Thoracic aorta (tissue), 2 donors: ENCODE measurements around the gene ADRA1B. TPM values are rescaled to one million over a fixed set of nuclear protein-coding genes. Genes with fewer than 3 reads are reported as not detected.

Source experiments
- ATAC-seq: fragments of 150-250 bp; one replicate; pipeline ENCODE4 v1.8.0; 2017; ENCODE audit warnings: low read depth; ENCODE audit not compliant: insufficient number of reproducible peaks, low FRiP score
- DNase-seq: peaks from one replicate; pipeline ENCODE4 v3.0.0-alpha.2; 2020; ENCODE audit warnings: low spot score
- H3K27ac ChIP-seq, 2 donors: fragments of 200-600 bp; sonication (generic); 1 replicate in 1 of 2; 2 replicates in 1 of 2; pipeline ENCODE4 v1.5.1; 2016; ENCODE audit warnings: mild to moderate bottlenecking in 2 of 2, moderate library complexity in 2 of 2
- H3K27me3 ChIP-seq: fragments of 200-600 bp; sonication (generic); replicated peaks from 2 replicates; pipeline ENCODE4 v1.6.0; 2016; ENCODE audit warnings: mild to moderate bottlenecking; ENCODE audit not compliant: insufficient read depth
- H3K36me3 ChIP-seq: fragments of 200-600 bp; sonication (generic); one replicate; pipeline ENCODE4 v1.5.1; 2016
- H3K4me1 ChIP-seq, 2 donors: fragments of 200-600 bp; sonication (generic); 1 replicate in 1 of 2; 2 replicates in 1 of 2; pipeline versions ENCODE4 v1.5.1 to v1.6.0; 2016; ENCODE audit warnings: low read depth in 2 of 2, mild to moderate bottlenecking in 1 of 2; ENCODE audit not compliant: control insufficient read depth in 1 of 2
- H3K4me3 ChIP-seq: fragments of 200-600 bp; sonication (generic); 2 replicates; pipeline ENCODE4 v1.5.1; 2016; ENCODE audit warnings: mild to moderate bottlenecking
- H3K9me3 ChIP-seq: fragments of 200-600 bp; sonication (generic); 2 replicates; pipeline ENCODE4 v1.5.1; 2016
- CTCF ChIP-seq: fragments of 200-600 bp; sonication (generic); IDR thresholded peaks from one replicate; pipeline ENCODE4 v1.5.1; 2019; ENCODE audit warnings: antibody characterized with exemption
- total RNA-seq, 2 donors: library from RNA; depleted of rRNA; stranded (reverse); fragments of >200 nt; gene quantifications; one replicate each; pipeline versions ENCODE4 v1.1.0 to v1.2.3, GENCODE V29; 2016

ADRA1B gene
- total RNA-seq, 2 donors from 2014 or later = 14.8 to 53.3 TPM

- TF ChIP-seq CTCF = no peak
- H3K27me3 ChIP-seq = no peaks in the 10 kb centered on the region
- no peak overlapping the region for H3K27ac ChIP-seq
- no peaks in the 10 kb centered on the region for H3K4me1 ChIP-seq
- H3K36me3 ChIP-seq = no peaks in the 10 kb centered on the region
- no peaks in the 10 kb centered on the region for H3K9me3 ChIP-seq
- DNase-seq = no peak
- ATAC-seq = no peak
- H3K4me3 ChIP-seq = no peak overlapping the region
These were observed 24.9 kb upstream of the ADRA1B start for GRCh38 chr5:159891371-159891770.

GRCh38 chr5:159893040-159893695, 23.1 kb upstream of the ADRA1B start:
- no peak for TF ChIP-seq CTCF
- Histone ChIP-seq H3K4me3 (no peak overlapping the region), H3K27ac (no peak overlapping the region), H3K36me3 (no peaks in the 10 kb centered on the region), H3K4me1 (peaks cover 0 to 9% of the 10 kb centered on the region in 2 donors), H3K27me3 (no peaks in the 10 kb centered on the region), H3K9me3 (no peaks in the 10 kb centered on the region)
- no peak for DNase-seq
- ATAC-seq = no peak

GRCh38 chr5:159894149-159894720, 22.0 kb upstream of the ADRA1B start:
- TF ChIP-seq CTCF = no peak
- Histone ChIP-seq H3K9me3 (no peaks in the 10 kb centered on the region), H3K4me3 (no peak overlapping the region), H3K27me3 (no peaks in the 10 kb centered on the region), H3K27ac (no peak overlapping the region), H3K4me1 (peaks cover 0 to 9% of the 10 kb centered on the region in 2 donors), H3K36me3 (no peaks in the 10 kb centered on the region)
- ATAC-seq (no peak), DNase-seq (no peak)

GRCh38 chr5:159897786-159898393, 18.4 kb upstream of the ADRA1B start:
- peaks cover 0 to 9% of the 10 kb centered on the region in 2 donors for H3K4me1 ChIP-seq
- H3K4me3 ChIP-seq = no peak overlapping the region
- no peaks in the 10 kb centered on the region for H3K27me3 ChIP-seq
- no peaks in the 10 kb centered on the region for H3K9me3 ChIP-seq
- no peaks in the 10 kb centered on the region for H3K36me3 ChIP-seq
- ATAC-seq (no peak), DNase-seq (no peak)
- no peak overlapping the region for H3K27ac ChIP-seq
- no peak for TF ChIP-seq CTCF
